GM21529 (cell line): ENCODE measurements around the gene FUCA2.
"Not testable (repeated sequence)": the region's sequence is repeated elsewhere in the genome, so short reads cannot be mapped to it uniquely, and the experiment has no call there.

Source experiments
- ATAC-seq: cut with Tn5 transposase; IDR thresholded peaks from one replicate; pipeline ENCODE4 v1.9.1; 2021; ENCODE audit not compliant: unreplicated experiment

FUCA2 gene

DNA sequence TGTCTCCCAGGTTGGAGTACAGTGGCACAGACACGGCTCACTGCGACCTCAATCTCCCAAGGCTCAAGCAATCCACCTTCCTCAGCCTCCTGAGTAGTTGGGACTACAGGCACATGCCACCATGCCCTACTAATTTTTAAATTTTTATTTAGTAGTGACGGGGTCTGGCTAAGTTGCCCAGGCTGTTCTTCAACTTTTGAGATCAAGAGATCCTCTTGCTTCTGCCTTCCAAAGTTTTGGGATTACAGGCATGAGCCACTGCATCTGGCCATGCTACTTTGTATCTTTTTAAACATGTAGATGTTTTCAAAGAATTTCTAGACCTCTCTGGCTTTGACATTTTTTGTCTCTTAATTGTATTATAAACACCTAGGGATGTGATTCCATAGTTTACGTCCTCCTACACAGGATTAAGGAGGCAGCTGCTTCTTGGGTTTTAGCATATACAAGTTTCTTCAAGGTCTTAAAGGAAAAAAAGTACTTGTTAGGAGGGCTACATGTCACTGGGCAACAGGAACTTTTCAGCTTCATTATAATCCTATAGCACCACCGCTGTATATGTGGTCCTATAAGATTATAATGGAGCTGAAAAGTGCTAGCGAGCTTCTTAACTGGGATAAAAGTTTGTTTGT lies 62.3 kb downstream of the FUCA2 start:
- no peak for ATAC-seq

- ATAC-seq: not testable (repeated sequence)
Measured at GRCh38 chr6:143447865-143448264, 63.7 kb downstream of the FUCA2 start.
